K562 (cell line): ENCODE measurements around the gene MYO18B. TPM values are rescaled to one million over a fixed set of nuclear protein-coding genes. Genes with fewer than 3 reads are reported as not detected.

ENCODE experiments used
- ATAC-seq: fragments of 200-7000 bp; cut with Tn5 transposase; 3 replicates; pipeline ENCODE4 v1.9.1; 2020; ENCODE audit warnings: moderate library complexity
- BruUV-seq: library from RNA; stranded (reverse); fragments of 400-500 nt; replicated peaks from 2 replicates; lab custom pipeline; 2021; lab: Mats Ljungman, UMichigan
- CTCF ChIA-PET: fragments of 300-600 bp; formaldehyde crosslinking; extraction: SDS; loops from one replicate; lab custom pipeline; 2021; ENCODE audit warnings: low intra/inter-chr PET ratio; lab: Yijun Ruan, JAX
- POLR2A ChIA-PET: fragments of 300-600, 350-650 bp; sonication (Branson Sonifier 250); formaldehyde crosslinking; extraction: SDS; loops from one replicate; lab custom pipeline; 2021; ENCODE audit warnings: antibody characterized with exemption, inconsistent platforms; lab: Yijun Ruan, JAX
- DNase-seq, 4 experiments: peaks; one replicate each; pipeline versions ENCODE4 v3.0.0 to v3.0.0-alpha.2; 2011 to 2018; ENCODE audit warnings: low spot score in 3 of 4, mixed read lengths in 3 of 4; ENCODE audit errors: extremely low read depth in 1 of 4
- FAIRE-seq: peaks from 2 replicates; lab custom pipeline; 2011; peaks lifted over from hg19 to GRCh38; lab: Jason Lieb, UNC
- H2AFZ ChIP-seq: 2 replicates; pipeline ENCODE4 v1.6.0; 2011; ENCODE audit warnings: low read depth, low read length, control low read depth, inconsistent platforms
- H3K27ac ChIP-seq: fragments of 200-600 bp; 3 replicates; pipeline ENCODE4 v1.8.0; 2011; ENCODE audit warnings: low read depth, mild to moderate bottlenecking, control low read depth, inconsistent platforms, low read length, moderate library complexity, mixed read lengths; ENCODE audit errors: extremely low read depth
- H3K27me3 ChIP-seq, 2 experiments: fragments of 300-600 bp in 1 of 2; 2 replicates in 1 of 2; 3 replicates in 1 of 2; pipeline versions ENCODE4 v1.6.0 to v1.8.0; 2011; ENCODE audit warnings: inconsistent platforms in 2 of 2, low read length in 2 of 2, mild to moderate bottlenecking in 1 of 2, mixed read lengths in 1 of 2, moderate library complexity in 1 of 2; ENCODE audit not compliant: control insufficient read depth in 2 of 2, insufficient read depth in 2 of 2
- H3K36me3 ChIP-seq: fragments of 300-600 bp; 3 replicates; pipeline ENCODE4 v1.8.0; 2011; ENCODE audit warnings: mild to moderate bottlenecking, low read length, inconsistent platforms; ENCODE audit not compliant: control insufficient read depth, insufficient read depth
- H3K4me1 ChIP-seq, 2 experiments: fragments of 200-600 bp in 1 of 2; replicated peaks in 1 of 2; 2 replicates in 1 of 2; 3 replicates in 1 of 2; pipeline versions ENCODE4 v1.5.1 to v1.8.0; 2011; ENCODE audit warnings: inconsistent platforms in 2 of 2, low read length in 2 of 2, mild to moderate bottlenecking in 1 of 2, mixed read lengths in 1 of 2, moderate library complexity in 1 of 2; ENCODE audit not compliant: control insufficient read depth in 2 of 2, insufficient read depth in 2 of 2
- H3K4me2 ChIP-seq: 2 replicates; pipeline ENCODE4 v1.6.1; 2011; ENCODE audit warnings: low read length, control low read depth, inconsistent platforms, mixed read lengths; ENCODE audit not compliant: insufficient read depth
- H3K4me3 ChIP-seq: fragments of 200-600 bp; sonication (generic), shearing (Covaris generic); 2 replicates; pipeline ENCODE4 v1.5.1; 2016; ENCODE audit warnings: control low read depth, inconsistent platforms
- H3K79me2 ChIP-seq: fragments of 200-600 bp; 3 replicates; pipeline ENCODE4 v1.8.0; 2011; ENCODE audit warnings: low read length, inconsistent platforms; ENCODE audit not compliant: control insufficient read depth, insufficient read depth
- H3K9ac ChIP-seq, 2 experiments: 2 replicates each; pipeline versions ENCODE4 v1.6.0 to v1.6.1; 2011; ENCODE audit warnings: low read depth in 2 of 2, low read length in 2 of 2, control low read depth in 1 of 2, inconsistent platforms in 1 of 2, mild to moderate bottlenecking in 1 of 2, mixed read lengths in 1 of 2; ENCODE audit not compliant: insufficient read depth in 1 of 2
- H3K9me1 ChIP-seq: one replicate; pipeline ENCODE4 v1.6.0; 2011; ENCODE audit warnings: inconsistent platforms, mild to moderate bottlenecking, low read length, moderate library complexity; ENCODE audit not compliant: control insufficient read depth, insufficient read depth
- H3K9me3 ChIP-seq: replicated peaks from 2 replicates; pipeline ENCODE4 v1.5.1; 2011; ENCODE audit warnings: low read depth, low read length, inconsistent platforms; ENCODE audit not compliant: control insufficient read depth, insufficient read depth
- H4K20me1 ChIP-seq: replicated peaks from 2 replicates; pipeline ENCODE4 v1.6.1; 2011; ENCODE audit warnings: low read length, inconsistent platforms, mixed read lengths; ENCODE audit not compliant: control insufficient read depth, insufficient read depth
- CEBPG ChIP-seq, 3 experiments: fragments of 200-800 bp in 1 of 3; sonication (Bioruptor generic) in 1 of 3; sonication (generic) in 1 of 3; formaldehyde crosslinking in 1 of 3; IDR thresholded peaks in 2 of 3; conservative IDR thresholded peaks in 1 of 3; 2 replicates each; pipeline versions ENCODE4 v1.6.1 to v1.8.0; 2016 to 2022; ENCODE audit warnings: missing compliant biosample characterization in 2 of 3, missing genetic modification characterization in 2 of 3, mild to moderate bottlenecking in 1 of 3, missing genetic modification reagents in 1 of 3
- MTF1 ChIP-seq: fragments of 250-450 bp; sonication (Bioruptor Pico); IDR thresholded peaks from 2 replicates; pipeline ENCODE4 v1.9.0; 2021; ENCODE audit warnings: moderate library complexity, mild to moderate bottlenecking, inconsistent platforms, borderline replicate concordance
- POLR2G ChIP-seq: fragments of 200-400 bp; formaldehyde crosslinking; IDR thresholded peaks from 2 replicates; pipeline ENCODE4 v1.6.1; 2017; ENCODE audit warnings: low read depth, mild to moderate bottlenecking, antibody characterized with exemption, low read length, moderate library complexity
- RFX7 ChIP-seq: fragments of 250-450 bp; sonication (Bioruptor Pico); IDR thresholded peaks from 2 replicates; pipeline ENCODE4 v1.5.1; 2021; ENCODE audit warnings: mild to moderate bottlenecking
- WHSC1 ChIP-seq: IDR thresholded peaks from one replicate; pipeline ENCODE4 v1.6.1; 2012; ENCODE audit warnings: low read length, control low read depth, inconsistent platforms
- ZEB2 ChIP-seq: fragments of 450-650 bp; IDR thresholded peaks from 2 replicates; pipeline ENCODE4 v1.6.1; 2016
- WGBS: fragments of 100-300 bp; shearing (Covaris generic); methylation state at CpG from one replicate; pipeline ENCODE4 v1.1.6; 2016; ENCODE audit warnings: low coverage, mixed read lengths; ENCODE audit not compliant: insufficient coverage; ENCODE audit errors: missing lambda C conversion rate; 5-methylcytosine and 5-hydroxymethylcytosine counted together
- in situ Hi-C: fragments of 300-500 bp; cut with MboI; formaldehyde crosslinking; loops from 4 replicates; pipeline ENCODE4 v1.15.0; 2018; ENCODE audit warnings: inconsistent platforms, mixed read lengths
- intact Hi-C: fragments of 100-400 bp; cut with micrococcal nuclease; formaldehyde crosslinking; loops from 2 replicates; pipeline ENCODE4 v1.14.2; 2022
- polyA plus RNA-seq, 8 experiments: library from polyadenylated mRNA; depleted of rRNA in 4 of 8; stranded (reverse) in 5 of 8; unstranded in 3 of 8; fragments of >200 nt; fragmentation: Nextera tagmentation in 2 of 8; fragmentation: Illumina TruSeq in 1 of 8; extraction: Ambion mirVana in 2 of 8; extraction: Trizol in 1 of 8; gene quantifications; 2 replicates each; pipeline versions ENCODE4 v1.2.1 to v1.2.3, GENCODE V29; 2011 to 2014; ENCODE audit warnings: inconsistent platforms in 1 of 8, missing spikeins in 1 of 8
- total RNA-seq, 7 experiments: library from RNA; depleted of rRNA in 6 of 7; stranded (reverse); fragments of >200 nt in 6 of 7; fragmentation: Illumina TruSeq in 2 of 7; extraction: Trizol in 2 of 7; gene quantifications; 2 replicates each; pipeline versions ENCODE4 v1.2.1 to v1.2.3, GENCODE V29; 2011 to 2021; ENCODE audit warnings: low replicate concordance in 1 of 7
- TF ChIP-seq, protein P1 (sequence below), 3 experiments: IDR thresholded peaks in 2 of 3; conservative IDR thresholded peaks in 1 of 3; 2 replicates each; pipeline ENCODE4 v1.5.1; 2011 to 2012; ENCODE audit warnings: low read length in 3 of 3, mild to moderate bottlenecking in 3 of 3, control low read depth in 2 of 3, improper control_type of control experiment in 1 of 3, inconsistent platforms in 1 of 3, low read depth in 1 of 3, mixed read lengths in 1 of 3, moderate library complexity in 1 of 3; ENCODE audit not compliant: insufficient read depth in 2 of 3

MYO18B gene
- total and polyA plus RNA-seq, 9 of the 15 experiments (the other 6 are each of a cell fraction or from before 2014, with no cell fraction given) = 0.06 to 7.0 (median 4.3) TPM

GRCh38 chr22:25772288-25772687, 30.3 kb downstream of the MYO18B start:
- DNase-seq (no peak), ATAC-seq (no peak), FAIRE-seq (no peak)
- H2AFZ ChIP-seq = no peak overlapping the region
- H3K36me3 ChIP-seq = peaks cover 26% of the 10 kb centered on the region; the same call in 2 of the 3 replicates
- WGBS = 80% methylated on average over 7 of the region's 9 CpGs
- no peaks in the 10 kb centered on the region for H3K79me2 ChIP-seq
- TF ChIP-seq CEBPG (CRISPR knock-in tag; IDR thresholded peaks at IDR 0.05) (no peak), CEBPG (tag; conservative IDR thresholded peaks at IDR 0.05 in 1 of 2, IDR thresholded peaks at IDR 0.05 in 1 of 2) (no peak), RFX7 (CRISPR knock-in tag) (no peak), MTF1 (CRISPR knock-in tag) (no peak)
- in situ Hi-C loops = loop anchor here (5.0 kb wide), 2 partner anchors 60 to 305 kb away; no protein-coding TSS in a partner anchor
- no peak overlapping the region for H3K27ac ChIP-seq
- no peak overlapping the region for H3K9ac ChIP-seq
- no peaks in the 10 kb centered on the region for H3K9me1 ChIP-seq
- H3K4me2 ChIP-seq = no peak overlapping the region
- no peaks in the 10 kb centered on the region for H3K9me3 ChIP-seq
- intact Hi-C loops = loop anchor here (2.0 to 10.0 kb wide), 2 partner anchors 227 to 309 kb away; no protein-coding TSS in a partner anchor
- BruUV-seq = no TSS peak
- CTCF ChIA-PET = interaction anchor here (1.8 kb wide), 1 partner anchor 310 kb away, joined by 14 read pairs; no protein-coding TSS in a partner anchor
- H3K4me1 ChIP-seq = no peaks in the 10 kb centered on the region; a peak in 1 of 5 replicates
- no peak overlapping the region for H3K4me3 ChIP-seq
- H4K20me1 ChIP-seq = no peaks in the 10 kb centered on the region
- POLR2A ChIA-PET = interaction anchor here (0.7 kb wide), 1 partner anchor 199 kb away, joined by 3 read pairs; no protein-coding TSS in a partner anchor
- no peaks in the 10 kb centered on the region for H3K27me3 ChIP-seq

DNA sequence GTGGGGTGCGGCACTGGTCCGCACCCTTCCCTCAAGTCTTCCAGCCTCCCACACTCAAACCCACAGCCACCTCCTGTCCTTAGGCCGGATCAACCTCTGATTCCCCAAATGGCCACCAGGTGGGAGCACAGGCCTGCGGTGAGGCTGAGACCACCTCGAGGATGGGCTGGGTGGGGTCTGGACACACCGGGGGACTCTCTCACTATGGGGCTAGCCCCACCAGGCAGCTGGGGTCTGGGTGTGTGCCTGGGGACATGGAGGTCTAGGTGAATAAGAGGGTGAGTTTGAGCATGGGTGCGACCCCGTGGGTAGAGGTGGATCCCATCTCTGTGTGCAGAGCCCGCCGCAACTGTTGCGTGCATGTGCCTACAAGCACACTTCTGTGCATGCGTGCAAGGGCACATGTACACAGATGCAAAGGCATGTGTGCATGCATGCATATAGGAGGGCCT, 32.6 kb downstream of the MYO18B start:
- no peaks in the 10 kb centered on the region for H4K20me1 ChIP-seq
- no peak overlapping the region for H3K4me2 ChIP-seq
- H3K79me2 ChIP-seq = no peaks in the 10 kb centered on the region
- ChIA-PET POLR2A (no interaction called here), CTCF (no interaction called here)
- no TSS peak for BruUV-seq
- FAIRE-seq (no peak), ATAC-seq (peak; percentile 48; the same call in 2 of the 3 replicates), DNase-seq (no peak)
- no peaks in the 10 kb centered on the region for H3K9me3 ChIP-seq
- in situ Hi-C loops = loop anchor here (5.0 kb wide), 2 partner anchors 62 to 307 kb away; no protein-coding TSS in a partner anchor
- no peak overlapping the region for H3K27ac ChIP-seq
- H3K9ac ChIP-seq = no peak overlapping the region
- H3K9me1 ChIP-seq = no peaks in the 10 kb centered on the region
- TF ChIP-seq WHSC1 (no peak), ZEB2 (no peak), POLR2G (peak; percentile 40; the same call in 1 of the 2 replicates)
- TF ChIP-seq, protein P1, sequence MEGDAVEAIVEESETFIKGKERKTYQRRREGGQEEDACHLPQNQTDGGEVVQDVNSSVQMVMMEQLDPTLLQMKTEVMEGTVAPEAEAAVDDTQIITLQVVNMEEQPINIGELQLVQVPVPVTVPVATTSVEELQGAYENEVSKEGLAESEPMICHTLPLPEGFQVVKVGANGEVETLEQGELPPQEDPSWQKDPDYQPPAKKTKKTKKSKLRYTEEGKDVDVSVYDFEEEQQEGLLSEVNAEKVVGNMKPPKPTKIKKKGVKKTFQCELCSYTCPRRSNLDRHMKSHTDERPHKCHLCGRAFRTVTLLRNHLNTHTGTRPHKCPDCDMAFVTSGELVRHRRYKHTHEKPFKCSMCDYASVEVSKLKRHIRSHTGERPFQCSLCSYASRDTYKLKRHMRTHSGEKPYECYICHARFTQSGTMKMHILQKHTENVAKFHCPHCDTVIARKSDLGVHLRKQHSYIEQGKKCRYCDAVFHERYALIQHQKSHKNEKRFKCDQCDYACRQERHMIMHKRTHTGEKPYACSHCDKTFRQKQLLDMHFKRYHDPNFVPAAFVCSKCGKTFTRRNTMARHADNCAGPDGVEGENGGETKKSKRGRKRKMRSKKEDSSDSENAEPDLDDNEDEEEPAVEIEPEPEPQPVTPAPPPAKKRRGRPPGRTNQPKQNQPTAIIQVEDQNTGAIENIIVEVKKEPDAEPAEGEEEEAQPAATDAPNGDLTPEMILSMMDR (IDR thresholded peaks at IDR 0.05 in 2 of 3, conservative IDR thresholded peaks at IDR 0.05 in 1 of 3; ENCODE audit: insufficient read depth in 2 of 3, low read depth in 1 of 3, low read length in 3 of 3) = peak; percentile 31 to 32 (median 31); a peak in 4 of 6 replicates
- 80% methylated on average over 9 of the region's 12 CpGs for WGBS
- peaks cover 22% of the 10 kb centered on the region; the same call in 1 of the 3 replicates for H3K36me3 ChIP-seq
- intact Hi-C loops = loop anchor here (10.0 kb wide), 1 partner anchor 230 kb away; no protein-coding TSS in a partner anchor
- no peak overlapping the region for H3K4me3 ChIP-seq
- no peak overlapping the region for H2AFZ ChIP-seq
- no peaks in the 10 kb centered on the region; a peak in 1 of 5 replicates for H3K4me1 ChIP-seq
- H3K27me3 ChIP-seq = no peaks in the 10 kb centered on the region
